Measurements from ENCODE around the gene CACNA2D3.

CACNA2D3 gene

GRCh38 chr3:54173371-54173770 lies 51.0 kb downstream of the CACNA2D3 start:
- no peak for DNase-seq

GRCh38 chr3:54176106-54176505 lies 53.8 kb downstream of the CACNA2D3 start:
- DNase-seq: no peak

- no peak for DNase-seq
Measured at GRCh38 chr3:54177816-54178215, 55.5 kb downstream of the CACNA2D3 start.

GRCh38 chr3:54178376-54178775 lies 56.0 kb downstream of the CACNA2D3 start:
- DNase-seq: no peak

GRCh38 chr3:54180921-54181320 lies 58.6 kb downstream of the CACNA2D3 start:
- DNase-seq: no peak

GRCh38 chr3:54182242-54182641 lies 59.9 kb downstream of the CACNA2D3 start:
- DNase-seq: no peak

- DNase-seq: no peak
Measured at GRCh38 chr3:54185740-54186139, 63.4 kb downstream of the CACNA2D3 start.

GRCh38 chr3:54188176-54188791 lies 65.9 kb downstream of the CACNA2D3 start:
- no peak for DNase-seq

- DNase-seq: no peak
Measured at GRCh38 chr3:54191220-54191619, 68.9 kb downstream of the CACNA2D3 start.

- no peak for DNase-seq
Measured at GRCh38 chr3:54192026-54192425, 69.7 kb downstream of the CACNA2D3 start.

GRCh38 chr3:54193093-54193492 lies 70.7 kb downstream of the CACNA2D3 start:
- no peak for DNase-seq

GRCh38 chr3:54196360-54196991 lies 74.1 kb downstream of the CACNA2D3 start:
- no peak for DNase-seq

GRCh38 chr3:54197509-54197908 lies 75.2 kb downstream of the CACNA2D3 start:
- no peak for DNase-seq

GRCh38 chr3:54198556-54198955 lies 76.2 kb downstream of the CACNA2D3 start:
- no peak for DNase-seq

- no peak for DNase-seq
Measured at GRCh38 chr3:54202054-54202453, 79.7 kb downstream of the CACNA2D3 start.

- no peak for DNase-seq
Measured at GRCh38 chr3:54202651-54203248, 80.4 kb downstream of the CACNA2D3 start.

- no peak for DNase-seq
Measured at GRCh38 chr3:54206874-54207273, 84.5 kb downstream of the CACNA2D3 start.

- no peak for DNase-seq
Measured at GRCh38 chr3:54211097-54211496, 88.7 kb downstream of the CACNA2D3 start.

- DNase-seq: no peak
Measured at GRCh38 chr3:54212723-54213122, 90.4 kb downstream of the CACNA2D3 start.

GRCh38 chr3:54213907-54214306 lies 91.6 kb downstream of the CACNA2D3 start:
- DNase-seq: no peak

- no peak for DNase-seq
Measured at GRCh38 chr3:54214845-54215244, 92.5 kb downstream of the CACNA2D3 start.

- no peak for DNase-seq
Measured at GRCh38 chr3:54215521-54215920, 93.2 kb downstream of the CACNA2D3 start.

- no peak for DNase-seq
Measured at GRCh38 chr3:54217828-54218227, 95.5 kb downstream of the CACNA2D3 start.

- no peak for DNase-seq
Measured at GRCh38 chr3:54222316-54222715, 100.0 kb downstream of the CACNA2D3 start.

- no peak for DNase-seq
Measured at GRCh38 chr3:54223063-54223462, 100.7 kb downstream of the CACNA2D3 start.
